Erythroblast (primary cell): ENCODE data around the gene ABHD2.
"Not testable (repeated sequence)": the region's sequence is repeated elsewhere in the genome, so short reads cannot be mapped to it uniquely, and the experiment has no call there.

Source experiments
- DNase-seq, 2 experiments: peaks; one replicate each; lab custom pipeline; 2025; lab: John Stamatoyannopoulos, UW
- GATA1 ChIP-seq: IDR thresholded peaks from 2 replicates; pipeline ENCODE4 v1.6.1; 2011; ENCODE audit warnings: low read depth, mild to moderate bottlenecking, control low read depth, low read length, moderate library complexity
- POLR2A ChIP-seq: IDR thresholded peaks from 2 replicates; pipeline ENCODE4 v1.6.1; 2011; ENCODE audit warnings: mild to moderate bottlenecking, low read length

The ABHD2 gene

GRCh38 chr15:89087830-89088604 lies at the start of gene ABHD2:
Gene ABHD2, plus strand, starts transcription at chr15:89088456. Its CDS starts 27,872 bp downstream, at chr15:89116328.
- no peak for TF ChIP-seq GATA1
- TF ChIP-seq POLR2A: peak; percentile 89
- peak; percentile 99 to 100 for DNase-seq

- TF ChIP-seq POLR2A (no peak), GATA1 (no peak)
- no peak for DNase-seq
Measured at GRCh38 chr15:89039142-89039541, 49.1 kb upstream of the ABHD2 start.

- TF ChIP-seq GATA1 (no peak), POLR2A (no peak)
- DNase-seq: no peak
Measured at GRCh38 chr15:89041507-89041906, 46.7 kb upstream of the ABHD2 start.

- no peak for DNase-seq
- TF ChIP-seq GATA1: no peak
- TF ChIP-seq POLR2A: no peak
Measured at GRCh38 chr15:89042387-89042786, 45.9 kb upstream of the ABHD2 start.

- DNase-seq: no peak
- TF ChIP-seq POLR2A: no peak
- TF ChIP-seq GATA1: no peak
Measured at GRCh38 chr15:89043031-89044002, 44.9 kb upstream of the ABHD2 start.

GRCh38 chr15:89049016-89049666 lies 39.1 kb upstream of the ABHD2 start:
- not testable (repeated sequence) for DNase-seq

- TF ChIP-seq GATA1: no peak
- TF ChIP-seq POLR2A: no peak
- DNase-seq: no peak
Measured at GRCh38 chr15:89051875-89052274, 36.4 kb upstream of the ABHD2 start.

- no peak for TF ChIP-seq POLR2A
- no peak for TF ChIP-seq GATA1
- DNase-seq: no peak
Measured at GRCh38 chr15:89052474-89052873, 35.8 kb upstream of the ABHD2 start.

GRCh38 chr15:89054873-89055272 lies 33.4 kb upstream of the ABHD2 start:
- DNase-seq: no peak
- TF ChIP-seq GATA1: no peak
- TF ChIP-seq POLR2A: no peak

GRCh38 chr15:89057506-89058133 lies 30.6 kb upstream of the ABHD2 start:
- TF ChIP-seq POLR2A (no peak), GATA1 (no peak)
- peak; percentile 76 to 85 for DNase-seq

GRCh38 chr15:89058376-89058775 lies 29.9 kb upstream of the ABHD2 start:
- DNase-seq: no peak
- no peak for TF ChIP-seq POLR2A
- no peak for TF ChIP-seq GATA1

GRCh38 chr15:89058876-89059405 lies 29.3 kb upstream of the ABHD2 start:
- no peak for TF ChIP-seq GATA1
- TF ChIP-seq POLR2A: no peak
- no peak for DNase-seq

- TF ChIP-seq GATA1 (no peak), POLR2A (no peak)
- DNase-seq: no peak
Measured at GRCh38 chr15:89066280-89066679, 22.0 kb upstream of the ABHD2 start.
